IMR-90 (cell line): ENCODE results near the gene CWC27. TPM values are rescaled to one million over a fixed set of nuclear protein-coding genes. Genes with fewer than 3 reads are reported as not detected.
A peak's percentile ranks its signal among the peaks of the same experiment; 100 is the strongest.

ENCODE experiments used
- ATAC-seq: fragments of 200-7000 bp; cut with Tn5 transposase; 2 replicates; pipeline ENCODE4 v1.9.1; 2020; ENCODE audit warnings: low read depth, mild to moderate bottlenecking, moderate library complexity
- BruUV-seq: library from RNA; stranded (reverse); fragments of 400-500 nt; replicated peaks from 2 replicates; lab custom pipeline; 2021; lab: Mats Ljungman, UMichigan
- CTCF ChIA-PET: fragments of 300-600 bp; formaldehyde crosslinking; extraction: SDS; loops from one replicate; lab custom pipeline; 2021; ENCODE audit warnings: antibody characterized with exemption; lab: Yijun Ruan, JAX
- POLR2A ChIA-PET: fragments of 300-600 bp; sonication (Branson Sonifier 250); formaldehyde crosslinking; loops from one replicate; lab custom pipeline; 2022; ENCODE audit warnings: antibody characterized with exemption; ENCODE audit not compliant: unreplicated experiment; lab: Charles Lee
- DNase-seq: peaks from one replicate; pipeline ENCODE4 v3.0.0; 2013
- H2AFZ ChIP-seq: replicated peaks from 2 replicates; pipeline ENCODE3; 2013; ENCODE audit warnings: low read length, mild to moderate bottlenecking; ENCODE audit not compliant: poor library complexity
- H2AK5ac ChIP-seq: 2 replicates; pipeline ENCODE4 v1.6.1; 2013; ENCODE audit warnings: low read depth, low read length, inconsistent platforms
- H2AK9ac ChIP-seq: replicated peaks from 2 replicates; pipeline ENCODE3; 2013; ENCODE audit warnings: mild to moderate bottlenecking, low read depth, low read length, moderate library complexity; ENCODE audit not compliant: poor library complexity
- H2BK120ac ChIP-seq: 2 replicates; pipeline ENCODE4 v1.6.1; 2013; ENCODE audit warnings: low read depth, low read length, inconsistent platforms
- H2BK15ac ChIP-seq: 3 replicates; pipeline ENCODE4 v1.6.1; 2013; ENCODE audit warnings: low read depth, low read length, inconsistent platforms
- H2BK20ac ChIP-seq: 2 replicates; pipeline ENCODE4 v1.6.1; 2013; ENCODE audit warnings: low read depth, mild to moderate bottlenecking, inconsistent platforms, low read length, moderate library complexity
- H2BK5ac ChIP-seq: 2 replicates; pipeline ENCODE4 v1.6.1; 2013; ENCODE audit warnings: mild to moderate bottlenecking, low read depth, low read length, inconsistent platforms; ENCODE audit not compliant: poor library complexity, severe bottlenecking
- H3K14ac ChIP-seq: replicated peaks from 2 replicates; pipeline ENCODE4 v1.6.1; 2013; ENCODE audit warnings: low read depth, low read length, inconsistent platforms
- H3K18ac ChIP-seq: 2 replicates; pipeline ENCODE4 v1.6.1; 2013; ENCODE audit warnings: low read depth, low read length, control low read depth
- H3K23ac ChIP-seq: 2 replicates; pipeline ENCODE4 v1.6.1; 2013; ENCODE audit warnings: low read depth, low read length, inconsistent platforms
- H3K27ac ChIP-seq: 2 replicates; pipeline ENCODE4 v1.5.1; 2013; ENCODE audit warnings: mild to moderate bottlenecking, control low read depth, low read length; ENCODE audit not compliant: insufficient read depth
- H3K27me3 ChIP-seq: 2 replicates; pipeline ENCODE4 v1.6.1; 2013; ENCODE audit warnings: low read length; ENCODE audit not compliant: control insufficient read depth, insufficient read depth
- H3K36me3 ChIP-seq: 2 replicates; pipeline ENCODE4 v1.6.1; 2013; ENCODE audit warnings: low read length, mixed read lengths; ENCODE audit not compliant: control insufficient read depth, insufficient read depth
- H3K4ac ChIP-seq: 2 replicates; pipeline ENCODE4 v1.6.1; 2013; ENCODE audit warnings: low read depth, low read length, inconsistent platforms
- H3K4me1 ChIP-seq: 2 replicates; pipeline ENCODE4 v1.6.1; 2013; ENCODE audit warnings: low read length, mixed read lengths; ENCODE audit not compliant: control insufficient read depth, insufficient read depth
- H3K4me2 ChIP-seq: 2 replicates; pipeline ENCODE4 v1.6.1; 2013; ENCODE audit warnings: low read depth, mild to moderate bottlenecking, control low read depth, low read length, moderate library complexity
- H3K4me3 ChIP-seq: 2 replicates; pipeline ENCODE4 v1.5.1; 2013; ENCODE audit warnings: low read depth, mild to moderate bottlenecking, control low read depth, low read length, moderate library complexity; ENCODE audit not compliant: insufficient read depth
- H3K56ac ChIP-seq: 2 replicates; pipeline ENCODE4 v1.6.1; 2013; ENCODE audit warnings: low read length, inconsistent platforms; ENCODE audit not compliant: insufficient read depth; ENCODE audit errors: extremely low read depth
- H3K79me1 ChIP-seq, 2 experiments: 2 replicates each; pipeline ENCODE4 v1.6.1; 2013; ENCODE audit warnings: low read length in 2 of 2, inconsistent platforms in 1 of 2, low read depth in 1 of 2
- H3K9ac ChIP-seq: 2 replicates; pipeline ENCODE4 v1.6.1; 2013; ENCODE audit warnings: low read depth, low read length, control low read depth
- H3K9me1 ChIP-seq: 2 replicates; pipeline ENCODE4 v1.6.1; 2013; ENCODE audit warnings: low read length, inconsistent platforms; ENCODE audit not compliant: insufficient read depth
- H3K9me3 ChIP-seq: 2 replicates; pipeline ENCODE4 v1.6.1; 2013; ENCODE audit warnings: low read length; ENCODE audit not compliant: control insufficient read depth, insufficient read depth
- H4K20me1 ChIP-seq: 2 replicates; pipeline ENCODE4 v1.6.1; 2013; ENCODE audit warnings: low read length, inconsistent platforms; ENCODE audit not compliant: insufficient read depth
- H4K5ac ChIP-seq: 2 replicates; pipeline ENCODE4 v1.6.1; 2013; ENCODE audit warnings: mild to moderate bottlenecking, low read depth, low read length, control low read depth
- H4K8ac ChIP-seq, 2 experiments: 2 replicates each; pipeline ENCODE4 v1.6.1; 2013; ENCODE audit warnings: low read depth in 2 of 2, low read length in 2 of 2, control low read depth in 1 of 2, inconsistent platforms in 1 of 2
- H4K91ac ChIP-seq: 2 replicates; pipeline ENCODE4 v1.6.1; 2013; ENCODE audit warnings: low read depth, low read length, inconsistent platforms; ENCODE audit not compliant: insufficient read depth
- BHLHE40 ChIP-seq: fragments of 150-350 bp; IDR thresholded peaks from 2 replicates; pipeline ENCODE4 v1.6.1; 2016; ENCODE audit warnings: mild to moderate bottlenecking, low read depth, low read length
- CEBPB ChIP-seq: IDR thresholded peaks from 2 replicates; pipeline ENCODE4 v1.6.1; 2012; ENCODE audit warnings: low read depth, low read length, improper control_type of control experiment
- MAFK ChIP-seq: IDR thresholded peaks from 2 replicates; pipeline ENCODE4 v1.6.1; 2012; ENCODE audit warnings: low read depth, low read length, improper control_type of control experiment
- MXI1 ChIP-seq: IDR thresholded peaks from 2 replicates; pipeline ENCODE4 v1.6.1; 2012; ENCODE audit warnings: low read depth, mild to moderate bottlenecking, low read length, moderate library complexity, borderline replicate concordance
- NFE2L2 ChIP-seq: fragments of 150-350 bp; IDR thresholded peaks from 2 replicates; pipeline ENCODE4 v1.6.1; 2016; ENCODE audit warnings: low read depth, mild to moderate bottlenecking, low read length
- RAD21 ChIP-seq: IDR thresholded peaks from 2 replicates; pipeline ENCODE4 v1.6.1; 2012; ENCODE audit warnings: low read length, improper control_type of control experiment
- WGBS, 2 experiments: methylation state at CpG; one replicate each; pipeline versions ENCODE4 v1.1.5 to v1.1.7; 2013; ENCODE audit warnings: missing lambda C conversion rate in 2 of 2; ENCODE audit not compliant: insufficient read length in 1 of 2; ENCODE audit errors: extremely low coverage in 2 of 2; 5-methylcytosine and 5-hydroxymethylcytosine counted together
- dilution Hi-C: fragments of 300-500 bp; cut with HindIII; formaldehyde crosslinking; loops from one replicate; pipeline ENCODE4 v1.14.3; 2018; ENCODE audit warnings: low sequenced_read_pairs; ENCODE audit not compliant: unreplicated experiment
- in situ Hi-C: fragments of 300-500 bp; cut with MboI; formaldehyde crosslinking; loops from 3 replicates; pipeline ENCODE4 v1.14.3; 2019; ENCODE audit warnings: low sequenced_read_pairs, inconsistent platforms, mixed read lengths
- intact Hi-C: fragments of 100-400 bp; cut with micrococcal nuclease; formaldehyde crosslinking; loops from 2 replicates; pipeline ENCODE4 v1.10.0; 2022
- polyA plus RNA-seq, 3 experiments: library from polyadenylated mRNA; depleted of rRNA; stranded (reverse); fragments of >200 nt; gene quantifications; 2 replicates each; pipeline ENCODE4 v1.2.3, GENCODE V29; 2012; ENCODE audit warnings: low replicate concordance in 1 of 3
- total RNA-seq: library from RNA; depleted of rRNA; stranded (reverse); fragments of >200 nt; gene quantifications from 2 replicates; pipeline ENCODE4 v1.2.3, GENCODE V29; 2012

Gene CWC27
- total and polyA plus RNA-seq, 2 of the 4 experiments (the other 2 are of a cell fraction) = 13.3 to 17.1 TPM

DNA sequence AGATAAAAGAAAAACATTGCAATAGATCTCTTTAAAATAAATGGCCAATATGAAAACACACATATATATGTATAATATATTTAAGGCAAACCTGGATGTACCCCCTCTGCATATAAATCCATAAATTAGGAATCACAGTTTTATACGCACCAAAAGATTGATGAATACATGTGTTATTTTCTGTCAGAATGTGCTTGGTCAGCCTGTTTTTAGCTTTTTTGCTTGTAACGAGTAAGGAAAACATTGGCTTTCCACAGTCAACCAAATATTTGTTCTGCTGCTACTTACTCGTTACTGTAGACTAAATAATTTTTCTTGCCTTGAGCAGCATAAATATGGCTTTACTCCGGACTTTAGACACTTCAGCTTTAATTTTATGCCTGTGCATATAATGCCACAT is 173.7 kb downstream of the CWC27 start:
- H2AFZ ChIP-seq = no peak overlapping the region
- H3K9me1 ChIP-seq = no peaks in the 10 kb centered on the region
- no peak overlapping the region for H3K4me3 ChIP-seq
- no peak overlapping the region for H3K56ac ChIP-seq
- no TSS peak for BruUV-seq
- no peak overlapping the region for H2BK20ac ChIP-seq
- peaks cover 10% of the 10 kb centered on the region for H3K4me1 ChIP-seq
- no peaks in the 10 kb centered on the region for H3K36me3 ChIP-seq
- H2BK5ac ChIP-seq = no peak overlapping the region
- DNase-seq (no peak), ATAC-seq (no peak)
- no peak overlapping the region for H3K4ac ChIP-seq
- CTCF ChIA-PET = interaction anchor here (0.8 kb wide), 1 partner anchor 344 kb away, joined by 3 read pairs; no protein-coding TSS in a partner anchor
- dilution Hi-C loops = no loop called here
- H3K23ac ChIP-seq = no peak overlapping the region
- peaks cover 3 to 5% of the 10 kb centered on the region in 2 experiments; a peak in 2 of 4 replicates for H3K79me1 ChIP-seq
- no peak overlapping the region for H3K27ac ChIP-seq
- H3K27me3 ChIP-seq = no peaks in the 10 kb centered on the region
- H3K9ac ChIP-seq = no peak overlapping the region
- no peak overlapping the region for H2AK5ac ChIP-seq
- H4K91ac ChIP-seq = no peak overlapping the region
- no peaks in the 10 kb centered on the region for H3K9me3 ChIP-seq
- H4K8ac ChIP-seq = no peak overlapping the region
- in situ Hi-C loops = no loop called here
- no peak overlapping the region for H2BK15ac ChIP-seq
- no CpG with 5 or more reads among the region's 4 CpGs for WGBS, 2 experiments
- H3K18ac ChIP-seq = no peak overlapping the region
- no peak overlapping the region for H3K14ac ChIP-seq
- H2BK120ac ChIP-seq = no peak overlapping the region
- H4K20me1 ChIP-seq = no peaks in the 10 kb centered on the region
- intact Hi-C loops = no loop called here
- H3K4me2 ChIP-seq = no peak overlapping the region
- POLR2A ChIA-PET = no interaction called here
- no peak overlapping the region for H4K5ac ChIP-seq
- no peak overlapping the region for H2AK9ac ChIP-seq
- TF ChIP-seq BHLHE40 (no peak), MAFK (peak; percentile 8; the same call in 1 of the 2 replicates), RAD21 (no peak), NFE2L2 (no peak), CEBPB (no peak), MXI1 (no peak)
